HTR-8/SVneo (cell line): ENCODE results near the gene CACNG7.
A peak's percentile ranks its signal among the peaks of the same experiment; 100 is the strongest.

Experiments used
- DNase-seq: peaks from one replicate; pipeline ENCODE4 v3.0.0; 2011; ENCODE audit warnings: low spot score, mixed read lengths; ENCODE audit not compliant: insufficient read length
- FAIRE-seq: peaks from 2 replicates; lab custom pipeline; 2011; peaks lifted over from hg19 to GRCh38; lab: Jason Lieb, UNC

CACNG7 gene

DNA sequence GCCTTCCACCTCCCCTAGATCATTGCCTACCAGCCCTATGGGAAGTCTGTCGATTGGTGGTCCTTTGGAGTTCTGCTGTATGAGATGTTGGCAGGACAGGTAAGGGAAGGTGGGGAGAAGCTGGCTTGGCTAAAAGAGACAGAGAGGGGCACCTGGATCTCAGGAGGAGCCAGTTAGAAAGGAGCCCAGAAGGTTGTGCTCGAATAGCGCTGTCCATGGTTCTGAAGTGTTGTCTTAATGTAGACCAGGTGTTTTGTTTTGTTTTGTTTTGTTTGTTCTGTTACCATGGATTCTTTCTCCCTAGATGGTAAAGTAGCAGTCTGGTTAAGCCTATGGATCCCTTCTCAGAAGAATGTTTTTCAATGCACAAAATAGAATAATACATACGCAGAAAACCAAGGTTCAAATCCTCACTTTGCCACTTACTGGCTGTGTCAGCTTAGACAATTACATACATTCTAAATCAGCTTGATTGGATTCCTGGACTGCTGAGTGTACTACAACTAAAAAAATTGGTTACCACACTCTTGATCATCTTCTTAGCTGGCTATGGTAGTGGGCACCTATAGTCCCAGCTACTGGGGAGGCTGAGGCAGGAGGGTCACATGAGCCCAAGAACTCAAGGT is 5.9 kb upstream of the CACNG7 start:
- FAIRE-seq, result no peak
- DNase-seq, result no peak

DNA sequence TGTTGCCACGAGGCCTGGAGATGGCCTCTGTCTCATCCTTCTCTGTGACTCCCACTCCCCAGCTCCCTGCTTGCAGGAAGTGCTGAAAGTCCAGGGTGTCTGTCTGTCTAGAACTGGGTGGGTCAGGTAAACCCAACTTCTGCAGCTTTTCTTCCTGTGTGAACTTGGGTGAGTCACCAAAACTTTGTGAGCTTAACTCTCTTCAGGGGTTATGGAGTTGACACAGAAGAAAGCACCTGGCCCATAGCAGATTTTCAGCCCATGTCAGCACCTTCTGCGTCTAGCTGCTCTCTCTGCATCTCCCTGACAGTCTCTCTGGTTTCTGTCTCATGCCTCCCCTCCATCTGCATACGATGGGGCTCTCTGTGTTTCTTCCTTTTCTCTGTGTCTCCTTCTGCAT is 4.2 kb upstream of the CACNG7 start:
- FAIRE-seq (no peak), DNase-seq (no peak)

DNA sequence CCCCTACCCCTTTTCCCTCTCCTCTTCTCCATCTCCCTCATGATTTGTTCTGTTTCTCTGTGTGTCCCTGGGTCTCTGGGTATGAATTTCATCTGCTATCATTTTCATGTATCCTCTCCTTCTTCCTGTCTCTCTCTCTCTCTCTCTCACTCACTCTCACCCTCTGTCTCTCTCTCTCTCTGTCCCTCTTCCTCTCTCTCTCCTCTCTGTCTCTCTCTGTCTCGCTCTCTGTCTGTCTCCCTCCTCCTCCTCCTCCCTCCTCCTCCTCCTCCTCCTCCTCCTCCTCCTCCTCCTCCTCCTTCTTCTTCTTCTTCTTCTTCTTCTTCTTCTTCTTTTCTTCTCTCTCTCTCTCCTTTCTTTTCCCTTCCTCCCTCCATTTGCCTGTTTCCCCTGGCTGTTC is 3.3 kb upstream of the CACNG7 start:
- no peak for FAIRE-seq
- DNase-seq, result no peak

DNA sequence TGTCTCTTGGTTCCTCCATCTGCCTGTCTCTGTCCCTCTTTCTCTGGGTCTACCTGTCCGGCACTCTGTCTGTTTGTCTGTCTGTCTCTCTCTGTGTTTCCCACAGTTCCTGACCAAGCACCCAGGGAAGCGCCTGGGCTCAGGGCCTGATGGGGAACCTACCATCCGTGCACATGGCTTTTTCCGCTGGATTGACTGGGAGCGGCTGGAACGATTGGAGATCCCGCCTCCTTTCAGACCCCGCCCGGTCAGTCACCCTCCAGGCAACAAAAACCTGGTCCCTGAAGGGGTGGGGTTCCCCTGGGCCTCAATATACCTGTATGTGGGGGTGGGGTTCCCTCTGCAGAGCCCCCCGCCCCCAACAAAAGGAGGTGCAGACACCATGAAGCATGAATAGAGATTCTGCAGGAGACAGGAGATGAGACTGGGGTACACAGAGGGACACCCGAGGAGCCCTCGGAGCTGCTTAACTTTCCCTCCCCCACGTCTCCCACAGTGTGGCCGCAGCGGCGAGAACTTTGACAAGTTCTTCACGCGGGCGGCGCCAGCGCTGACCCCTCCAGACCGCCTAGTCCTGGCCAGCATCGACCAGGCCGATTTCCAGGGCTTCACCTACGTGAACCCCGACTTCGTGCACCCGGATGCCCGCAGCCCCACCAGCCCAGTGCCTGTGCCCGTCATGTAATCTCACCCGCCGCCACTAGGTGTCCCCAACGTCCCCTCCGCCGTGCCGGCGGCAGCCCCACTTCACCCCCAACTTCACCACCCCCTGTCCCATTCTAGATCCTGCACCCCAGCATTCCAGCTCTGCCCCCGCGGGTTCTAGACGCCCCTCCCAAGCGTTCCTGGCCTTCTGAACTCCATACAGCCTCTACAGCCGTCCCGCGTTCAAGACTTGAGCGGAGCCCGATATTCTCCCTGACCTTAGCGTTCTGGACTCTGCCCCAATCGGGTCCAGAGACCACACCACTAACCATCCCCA is 2.6 kb upstream of the CACNG7 start:
- FAIRE-seq, result peak; percentile 79
- peak; percentile 64 for DNase-seq

DNA sequence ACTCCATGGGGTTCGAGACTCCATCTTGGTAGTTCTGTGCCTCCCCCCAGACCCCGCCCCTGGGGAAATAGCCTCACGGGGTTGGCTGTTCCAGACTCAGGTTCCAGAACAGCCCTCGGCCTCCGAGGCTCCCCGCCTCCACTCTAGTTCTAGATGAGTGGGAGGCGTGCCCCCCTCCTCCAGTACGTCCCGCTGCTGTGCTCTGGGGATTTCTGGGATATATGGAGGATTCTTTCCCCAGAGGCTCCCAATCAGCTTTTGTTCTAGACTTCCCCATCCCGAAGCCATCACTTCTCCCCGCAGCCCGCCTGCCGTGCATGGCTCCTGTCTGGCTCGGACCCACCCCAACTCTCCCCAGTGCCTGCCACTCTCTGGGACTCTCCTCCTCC is 1.9 kb upstream of the CACNG7 start:
- DNase-seq, result no peak
- no peak for FAIRE-seq

DNA sequence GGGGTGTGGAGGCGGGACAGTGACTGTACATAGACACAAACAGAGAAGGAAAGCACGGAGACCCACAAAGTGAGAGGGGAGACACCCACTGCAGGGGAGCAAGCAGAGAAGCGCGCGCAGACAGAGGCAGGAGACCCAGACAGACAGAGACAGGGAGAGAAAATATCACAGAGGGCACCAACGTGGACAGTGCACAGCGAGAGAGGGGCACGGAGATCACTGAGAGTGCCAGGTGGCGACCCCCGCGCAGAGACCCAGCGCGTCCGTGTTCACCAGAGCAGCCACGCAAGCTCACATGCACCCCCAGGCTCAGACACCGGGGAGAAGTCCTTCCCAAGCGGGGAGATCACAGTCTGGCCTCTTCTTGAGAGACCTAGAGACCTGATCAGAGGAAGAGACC is 1.4 kb upstream of the CACNG7 start:
- FAIRE-seq (no peak), DNase-seq (no peak)

DNA sequence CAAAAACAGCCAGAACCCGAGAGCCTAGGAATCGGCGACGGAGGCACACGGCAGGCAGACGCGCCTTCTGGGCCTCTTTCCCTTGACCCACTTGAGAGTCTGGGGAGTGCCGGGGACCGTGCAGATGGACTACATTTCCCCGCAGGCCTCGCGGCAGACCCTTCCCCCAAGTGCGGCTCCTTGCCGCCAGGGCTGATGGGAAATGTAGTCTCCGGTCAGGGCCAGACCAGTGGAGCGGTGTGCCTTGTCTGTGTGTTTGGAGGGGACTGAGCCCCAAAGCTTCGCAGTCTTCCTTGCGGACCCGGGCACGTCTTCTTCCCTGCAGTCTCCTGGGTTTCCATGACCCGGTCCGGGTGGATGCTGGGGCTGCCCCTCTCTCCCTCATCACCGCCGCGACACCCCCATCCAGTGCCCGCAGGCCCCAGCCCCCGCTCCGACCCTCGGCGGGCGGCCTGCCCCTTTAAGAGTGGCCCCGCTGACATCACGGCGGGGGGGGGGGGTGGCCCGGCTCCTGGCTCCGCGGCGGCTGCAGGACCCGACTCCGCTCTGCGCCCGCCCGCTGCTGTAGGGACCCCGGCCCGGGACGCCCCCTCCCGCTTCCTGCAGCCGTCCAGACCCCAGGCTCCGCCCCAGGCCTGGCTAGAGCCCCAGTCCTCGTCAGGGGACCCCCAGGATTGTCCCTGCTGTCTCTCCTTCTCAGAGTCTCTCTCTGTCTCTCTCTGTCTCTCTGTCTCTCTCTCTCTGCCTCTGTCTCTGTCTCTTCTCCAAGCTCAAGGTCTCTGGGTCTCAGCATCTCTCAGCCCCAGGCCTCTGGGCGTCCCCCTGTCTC is 758 bp upstream of the CACNG7 start:
- FAIRE-seq, result peak; percentile 42

DNA sequence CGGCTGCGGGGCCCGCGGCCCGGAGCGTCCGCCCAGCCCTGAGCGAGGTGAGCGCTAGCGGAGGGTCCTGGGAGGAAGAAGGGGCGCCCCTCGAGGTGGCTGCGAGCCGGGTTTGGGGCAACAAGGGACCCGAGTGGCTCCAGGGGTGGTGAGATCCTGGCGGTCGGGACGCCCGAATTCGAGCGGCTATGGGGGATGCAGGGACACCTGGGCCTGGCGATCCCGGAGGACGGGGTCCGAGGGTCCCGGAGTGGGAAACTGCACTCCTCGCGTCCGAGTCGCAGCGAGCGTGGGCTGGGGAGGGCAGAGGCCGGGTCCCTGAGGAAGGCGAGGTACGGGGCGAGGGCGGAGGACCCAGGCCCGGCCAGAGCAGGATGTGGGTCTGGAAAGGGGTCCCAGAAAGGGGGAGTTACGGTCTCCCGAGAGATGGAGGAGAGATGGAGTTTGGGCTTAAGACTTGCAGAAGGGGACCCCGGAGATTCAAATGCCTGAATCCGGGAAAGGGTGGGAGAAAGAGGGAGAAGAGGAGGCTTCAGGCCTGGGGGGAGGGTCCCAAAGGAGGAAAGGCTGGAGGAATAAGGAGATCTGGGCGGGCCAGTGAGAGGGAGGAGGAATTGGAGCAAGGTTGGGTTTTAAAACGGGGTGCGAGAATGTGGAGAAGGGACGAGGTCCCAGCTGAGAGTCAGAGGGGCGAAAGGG is 542 bp downstream of the CACNG7 start:
- DNase-seq, result no peak
- no peak for FAIRE-seq

More for the DNA sequence above, 758 bp upstream of the CACNG7 start:
- no peak for DNase-seq

DNA sequence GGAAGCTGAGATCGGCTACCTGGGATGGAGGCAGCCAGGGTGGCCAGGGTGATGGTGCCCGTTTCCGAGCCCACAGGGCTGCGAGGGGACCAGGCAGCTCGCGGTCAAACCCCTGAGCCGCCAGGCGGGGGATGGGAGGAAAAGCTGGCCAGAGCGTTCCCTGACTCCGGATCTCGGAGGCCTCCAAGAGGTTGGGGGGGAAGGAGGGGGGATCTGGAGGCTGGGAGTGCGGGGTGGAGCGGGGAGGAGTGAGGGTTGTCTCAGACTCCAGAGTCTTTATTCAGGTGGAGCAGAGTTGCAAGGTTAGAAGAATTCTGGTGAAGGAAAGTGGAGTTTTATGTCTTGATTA is 1.1 kb downstream of the CACNG7 start:
- no peak for DNase-seq

DNA sequence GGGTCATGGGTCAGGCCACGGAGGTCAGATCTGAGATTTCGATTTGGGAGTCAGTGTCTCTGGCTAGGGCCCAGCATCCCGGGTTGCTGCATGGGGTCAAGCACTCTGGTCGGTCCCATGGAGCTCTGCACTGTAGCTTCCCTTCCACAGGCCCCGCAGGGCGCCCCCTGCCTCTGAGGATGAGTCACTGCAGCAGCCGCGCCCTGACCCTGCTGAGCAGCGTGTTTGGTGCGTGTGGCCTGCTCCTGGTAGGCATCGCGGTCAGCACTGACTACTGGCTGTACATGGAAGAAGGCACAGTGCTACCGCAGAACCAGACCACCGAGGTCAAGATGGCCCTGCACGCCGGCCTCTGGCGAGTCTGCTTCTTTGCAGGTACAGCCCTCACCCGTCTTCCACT is 3.6 kb downstream of the CACNG7 start:
- DNase-seq (no peak), FAIRE-seq (no peak)

More for the DNA sequence above, 1.1 kb downstream of the CACNG7 start:
- peak; percentile 85 for FAIRE-seq

DNA sequence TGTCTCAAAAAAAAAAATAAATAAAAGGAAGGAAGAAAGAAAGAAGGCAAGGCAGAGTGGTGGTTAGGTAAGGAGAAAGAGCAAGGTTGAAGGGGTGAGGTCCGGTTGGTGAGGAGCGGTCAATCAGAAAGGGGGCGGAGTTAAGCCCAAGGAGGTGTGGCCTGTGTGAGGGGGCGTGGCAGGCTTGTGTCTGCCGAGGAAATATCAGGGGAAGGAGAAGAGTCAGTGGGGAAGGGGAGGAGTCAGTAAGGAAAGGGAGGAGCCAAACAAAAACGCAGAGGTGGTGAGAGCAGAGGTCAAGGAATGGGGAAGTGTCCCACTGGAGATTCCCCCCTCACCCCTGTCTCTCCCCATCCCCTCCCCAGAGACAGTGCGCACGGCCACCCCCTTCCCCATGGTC is 5.9 kb downstream of the CACNG7 start:
- DNase-seq, result no peak

DNA sequence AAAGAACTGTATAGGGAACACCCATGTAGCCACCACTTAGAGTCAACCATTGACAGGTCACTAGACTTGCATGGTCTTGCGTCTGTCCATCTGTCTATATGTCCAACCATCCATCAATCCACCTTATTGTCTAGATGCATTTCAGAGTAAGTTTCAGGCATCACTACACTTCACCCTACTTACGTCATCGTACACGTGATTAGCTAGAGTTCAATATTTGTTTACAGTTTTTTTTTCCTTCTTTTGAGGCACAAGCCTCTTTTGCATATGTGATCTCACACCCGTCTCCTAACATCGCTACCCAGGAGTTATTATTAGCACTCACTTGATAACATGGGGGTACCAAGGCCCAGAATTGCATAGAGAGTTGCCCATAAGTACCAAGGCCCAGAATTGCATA is 6.9 kb downstream of the CACNG7 start:
- DNase-seq (no peak), FAIRE-seq (no peak)

More for the DNA sequence above, 5.9 kb downstream of the CACNG7 start:
- no peak for FAIRE-seq

DNA sequence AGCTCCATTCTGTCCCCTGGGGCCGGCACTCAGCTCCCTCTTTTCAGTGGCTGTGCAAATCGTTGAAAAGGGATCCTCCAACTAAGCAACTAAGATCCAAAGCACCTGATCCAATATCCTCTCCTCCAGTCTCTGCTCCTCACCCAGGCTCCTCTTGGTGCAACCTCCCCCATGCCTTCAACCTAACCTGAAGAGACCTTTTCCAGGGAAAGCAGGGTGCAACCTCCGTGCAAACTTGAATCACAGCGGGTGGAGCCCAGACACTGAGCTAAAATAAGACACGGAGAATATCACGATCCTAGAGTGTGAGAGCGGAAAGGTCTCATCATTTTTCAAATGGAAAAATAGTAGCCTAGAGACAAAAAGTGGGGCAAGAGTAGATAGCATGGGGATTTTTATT is 8.3 kb downstream of the CACNG7 start:
- no peak for DNase-seq
- FAIRE-seq, result no peak

DNA sequence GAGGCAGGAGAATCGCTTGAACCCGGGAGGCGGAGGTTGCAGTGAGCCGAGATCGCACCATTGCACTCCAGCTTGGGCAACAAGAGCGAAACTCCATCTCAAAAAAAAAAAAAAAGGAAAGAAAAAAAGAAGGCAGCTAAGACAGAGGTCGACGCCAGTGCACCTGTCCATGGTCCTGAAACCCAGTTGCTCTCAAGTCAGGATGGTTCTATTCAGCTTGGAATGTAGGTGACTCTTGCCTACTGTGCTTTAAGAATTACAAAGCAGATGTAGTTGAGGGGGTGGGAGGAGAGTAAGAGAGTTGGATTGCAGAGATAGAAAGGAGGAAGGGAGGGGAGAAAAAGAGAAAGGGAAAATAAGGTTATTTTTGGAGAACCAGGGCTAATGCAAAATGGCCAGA is 18.7 kb downstream of the CACNG7 start:
- DNase-seq (peak; percentile 51), FAIRE-seq (no peak)

DNA sequence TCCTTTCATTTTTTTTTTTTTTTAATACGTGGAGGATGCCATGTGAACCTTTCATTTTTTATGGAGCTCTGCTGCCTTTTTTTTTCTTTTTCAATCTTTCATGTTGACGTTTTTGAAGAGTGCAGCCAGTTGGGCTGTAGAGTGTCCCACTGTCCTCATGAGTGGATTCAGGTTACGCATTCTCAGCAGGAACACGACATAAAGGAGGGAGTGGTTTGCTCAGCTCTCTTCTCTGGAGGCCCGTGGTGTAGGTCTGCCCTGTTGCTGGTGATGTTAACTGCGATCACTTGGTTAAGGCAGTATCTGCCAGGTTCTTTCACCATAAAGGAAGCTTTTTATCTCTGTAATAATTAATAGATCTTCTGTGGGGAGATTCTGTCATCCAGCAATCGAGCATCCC is 27.0 kb downstream of the CACNG7 start:
- FAIRE-seq (no peak), DNase-seq (no peak)

DNA sequence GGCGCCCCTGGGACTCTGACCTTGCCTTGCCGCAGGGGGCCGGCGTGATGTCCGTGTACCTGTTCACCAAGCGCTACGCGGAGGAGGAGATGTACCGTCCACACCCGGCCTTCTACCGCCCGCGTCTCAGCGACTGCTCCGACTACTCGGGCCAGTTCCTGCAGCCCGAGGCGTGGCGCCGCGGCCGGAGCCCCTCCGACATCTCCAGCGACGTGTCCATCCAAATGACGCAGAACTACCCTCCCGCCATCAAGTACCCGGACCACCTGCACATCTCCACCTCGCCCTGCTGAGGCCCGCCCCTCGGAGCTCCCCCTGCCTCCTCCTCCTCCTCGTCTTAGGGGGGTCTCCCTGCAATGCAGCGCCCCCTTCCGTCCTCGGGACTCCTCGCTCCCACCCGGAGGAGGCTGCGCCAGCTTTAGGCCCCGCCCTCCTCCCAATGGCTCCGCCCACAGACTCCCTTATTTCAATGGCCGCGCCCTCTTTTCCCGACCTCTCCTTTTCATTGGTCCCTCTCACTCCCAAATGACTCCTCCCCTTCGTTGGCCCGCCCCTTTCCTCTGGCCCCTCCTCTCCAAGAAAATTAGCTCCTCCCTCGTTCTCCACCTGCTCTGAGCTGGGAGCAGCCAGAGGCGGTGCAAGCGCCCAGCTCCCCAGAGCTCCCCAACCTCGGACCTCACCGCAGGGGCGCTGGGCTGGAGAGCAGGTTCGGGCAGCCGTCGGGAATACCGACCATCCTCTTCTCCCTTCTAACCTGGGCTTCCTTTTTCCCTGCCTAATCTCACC is 33.1 kb downstream of the CACNG7 start:
- DNase-seq (no peak), FAIRE-seq (no peak)

DNA sequence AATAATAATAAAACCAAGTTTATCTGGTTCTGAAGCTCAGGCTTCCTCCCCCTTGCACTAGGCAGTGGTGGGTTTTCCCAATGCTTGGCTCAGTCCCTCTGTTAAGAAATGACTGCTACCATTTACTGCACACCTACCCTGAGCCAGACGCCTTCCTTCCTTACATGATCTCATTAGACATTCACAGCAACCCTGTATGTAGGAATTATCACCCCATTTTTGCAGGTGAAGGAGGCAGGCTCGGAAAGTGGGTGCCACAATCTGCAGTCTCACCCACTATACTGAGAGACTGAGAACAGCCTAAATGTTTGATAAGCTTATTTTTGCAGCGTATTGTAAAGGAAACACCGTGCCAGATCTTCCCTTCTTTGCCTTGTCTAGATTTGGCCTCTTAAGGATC is 35.3 kb downstream of the CACNG7 start:
- no peak for FAIRE-seq
- DNase-seq, result no peak

DNA sequence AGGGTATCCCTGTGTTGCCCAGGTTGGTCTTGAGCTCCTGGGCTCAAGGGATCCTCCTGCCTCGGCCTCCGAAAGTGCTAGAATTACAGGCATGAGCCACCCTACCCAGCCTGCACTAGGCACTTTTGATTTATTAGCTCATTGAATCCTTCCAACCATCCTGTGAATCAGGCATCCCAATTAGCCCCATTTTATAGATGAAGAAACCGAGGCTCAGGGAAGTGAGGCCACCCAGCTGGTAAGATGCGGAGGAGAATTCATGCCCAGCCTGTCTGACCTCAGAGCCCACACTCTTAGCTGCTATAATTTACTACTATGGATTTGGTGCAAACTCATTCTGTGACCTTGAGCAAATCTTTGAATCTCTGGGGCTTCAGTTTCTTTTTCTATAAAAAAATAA is 35.9 kb downstream of the CACNG7 start:
- FAIRE-seq, result no peak
- no peak for DNase-seq

DNA sequence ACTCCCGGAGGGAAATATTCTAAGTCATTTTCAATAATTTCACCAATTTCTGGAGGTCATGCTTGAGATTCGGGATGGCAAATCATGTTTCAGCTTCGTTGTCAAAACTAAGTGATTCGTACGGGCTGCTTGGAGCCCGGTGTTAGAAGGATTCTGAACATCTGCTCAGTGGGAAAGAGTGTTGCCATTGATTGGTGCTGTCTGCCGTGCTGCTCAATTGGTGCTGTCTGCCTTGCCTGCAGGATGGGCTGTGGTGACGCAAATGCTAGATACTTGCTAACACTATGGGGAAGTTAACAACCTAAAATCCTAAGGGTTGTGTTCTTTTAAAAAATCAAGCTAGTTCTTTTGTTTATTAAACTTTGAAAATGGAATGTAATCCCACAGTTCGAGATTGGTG is 36.4 kb downstream of the CACNG7 start:
- DNase-seq, result no peak
- no peak for FAIRE-seq
